ENCODE data around the gene OPRM1.
A peak's percentile ranks its signal among the peaks of the same experiment; 100 is the strongest.

The OPRM1 gene

GRCh38 chr6:154113392-154113791, 74.4 kb downstream of the OPRM1 start:
- Histone ChIP-seq H3K36me3 (ENCODE audit: insufficient read depth, low read length) (no peaks in the 10 kb centered on the region), H3K4me3 (ENCODE audit: low read length) (no peak overlapping the region), H3K9me3 (ENCODE audit: insufficient read depth, low read depth, low read length) (no peaks in the 10 kb centered on the region), H3K27me3 (ENCODE audit: insufficient read depth, low read length) (no peaks in the 10 kb centered on the region), H3K27ac (ENCODE audit: low read depth, low read length) (no peak overlapping the region), H3K9ac (ENCODE audit: low read depth, low read length) (no peak overlapping the region), H3K4me1 (ENCODE audit: insufficient read depth, low read length) (no peaks in the 10 kb centered on the region)
- WGBS = 95% methylated on average over 3 of the region's 3 CpGs

- no peak overlapping the region for H3K9ac ChIP-seq (ENCODE audit: low read depth, low read length)
- WGBS = 85% methylated on average over 4 of the region's 4 CpGs
- H3K4me3 ChIP-seq (ENCODE audit: low read length) = no peak overlapping the region
- H3K9me3 ChIP-seq (ENCODE audit: insufficient read depth, low read depth, low read length) = peaks cover 6% of the 10 kb centered on the region
- no peaks in the 10 kb centered on the region for H3K27me3 ChIP-seq (ENCODE audit: insufficient read depth, low read length)
- H3K27ac ChIP-seq (ENCODE audit: low read depth, low read length) = no peak overlapping the region
- H3K36me3 ChIP-seq (ENCODE audit: insufficient read depth, low read length) = no peaks in the 10 kb centered on the region
- no peaks in the 10 kb centered on the region for H3K4me1 ChIP-seq (ENCODE audit: insufficient read depth, low read length)
These were observed 78.4 kb downstream of the OPRM1 start for GRCh38 chr6:154117485-154117884.

- 95% methylated on average over 2 of the region's 2 CpGs for WGBS
- no peak overlapping the region for H3K27ac ChIP-seq (ENCODE audit: low read depth, low read length)
- no peaks in the 10 kb centered on the region for H3K27me3 ChIP-seq (ENCODE audit: insufficient read depth, low read length)
- no peak overlapping the region for H3K4me3 ChIP-seq (ENCODE audit: low read length)
- H3K36me3 ChIP-seq (ENCODE audit: insufficient read depth, low read length) = no peaks in the 10 kb centered on the region
- peaks cover 18% of the 10 kb centered on the region for H3K9me3 ChIP-seq (ENCODE audit: insufficient read depth, low read depth, low read length)
- no peak overlapping the region for H3K9ac ChIP-seq (ENCODE audit: low read depth, low read length)
- peaks cover 1% of the 10 kb centered on the region; the same call in 1 of the 2 replicates for H3K4me1 ChIP-seq (ENCODE audit: insufficient read depth, low read length)
These were observed 83.3 kb downstream of the OPRM1 start for GRCh38 chr6:154122195-154122925.

GRCh38 chr6:154123155-154123956, 84.3 kb downstream of the OPRM1 start:
- Histone ChIP-seq H3K27ac (ENCODE audit: low read depth, low read length) (no peak overlapping the region), H3K27me3 (ENCODE audit: insufficient read depth, low read length) (no peaks in the 10 kb centered on the region), H3K4me1 (ENCODE audit: insufficient read depth, low read length) (peaks cover 11% of the 10 kb centered on the region), H3K9ac (ENCODE audit: low read depth, low read length) (no peak overlapping the region), H3K9me3 (ENCODE audit: insufficient read depth, low read depth, low read length) (peaks cover 18% of the 10 kb centered on the region), H3K36me3 (ENCODE audit: insufficient read depth, low read length) (no peaks in the 10 kb centered on the region), H3K4me3 (ENCODE audit: low read length) (no peak overlapping the region)
- 94% methylated on average over 8 of the region's 8 CpGs for WGBS

- H3K27me3 ChIP-seq (ENCODE audit: insufficient read depth, low read length) = no peaks in the 10 kb centered on the region
- H3K9ac ChIP-seq (ENCODE audit: low read depth, low read length) = no peak overlapping the region
- no peak overlapping the region for H3K4me3 ChIP-seq (ENCODE audit: low read length)
- peaks cover 15% of the 10 kb centered on the region for H3K4me1 ChIP-seq (ENCODE audit: insufficient read depth, low read length)
- 100% methylated on average over 1 of the region's 2 CpGs for WGBS
- no peak overlapping the region for H3K27ac ChIP-seq (ENCODE audit: low read depth, low read length)
- peaks cover 18% of the 10 kb centered on the region for H3K9me3 ChIP-seq (ENCODE audit: insufficient read depth, low read depth, low read length)
- H3K36me3 ChIP-seq (ENCODE audit: insufficient read depth, low read length) = no peaks in the 10 kb centered on the region
These were observed 86.4 kb downstream of the OPRM1 start for GRCh38 chr6:154125421-154125820.

- H3K9me3 ChIP-seq (ENCODE audit: insufficient read depth, low read depth, low read length) = peaks cover 10% of the 10 kb centered on the region
- 11% methylated on average over 1 of the region's 2 CpGs for WGBS
- H3K36me3 ChIP-seq (ENCODE audit: insufficient read depth, low read length) = no peaks in the 10 kb centered on the region
- H3K9ac ChIP-seq (ENCODE audit: low read depth, low read length) = no peak overlapping the region
- H3K27me3 ChIP-seq (ENCODE audit: insufficient read depth, low read length) = no peaks in the 10 kb centered on the region
- H3K4me3 ChIP-seq (ENCODE audit: low read length) = no peak overlapping the region
- peaks cover 15% of the 10 kb centered on the region for H3K4me1 ChIP-seq (ENCODE audit: insufficient read depth, low read length)
- H3K27ac ChIP-seq (ENCODE audit: low read depth, low read length) = peak overlapping the region; percentile 60; the same call in 1 of the 2 replicates
These were observed 88.6 kb downstream of the OPRM1 start for GRCh38 chr6:154127657-154128056.

- H3K36me3 ChIP-seq (ENCODE audit: insufficient read depth, low read length) = no peaks in the 10 kb centered on the region
- WGBS = 96% methylated on average over 8 of the region's 8 CpGs
- H3K9ac ChIP-seq (ENCODE audit: low read depth, low read length) = no peak overlapping the region
- H3K27ac ChIP-seq (ENCODE audit: low read depth, low read length) = no peak overlapping the region
- no peak overlapping the region for H3K4me3 ChIP-seq (ENCODE audit: low read length)
- H3K4me1 ChIP-seq (ENCODE audit: insufficient read depth, low read length) = peaks cover 3% of the 10 kb centered on the region; the same call in 1 of the 2 replicates
- no peaks in the 10 kb centered on the region for H3K9me3 ChIP-seq (ENCODE audit: insufficient read depth, low read depth, low read length)
- H3K27me3 ChIP-seq (ENCODE audit: insufficient read depth, low read length) = no peaks in the 10 kb centered on the region
These were observed 95.6 kb downstream of the OPRM1 start for GRCh38 chr6:154134471-154135147.

- Histone ChIP-seq H3K27me3 (ENCODE audit: insufficient read depth, low read length) (no peaks in the 10 kb centered on the region), H3K36me3 (ENCODE audit: insufficient read depth, low read length) (no peaks in the 10 kb centered on the region), H3K9me3 (ENCODE audit: insufficient read depth, low read depth, low read length) (no peaks in the 10 kb centered on the region), H3K4me3 (ENCODE audit: low read length) (no peak overlapping the region), H3K9ac (ENCODE audit: low read depth, low read length) (no peak overlapping the region), H3K4me1 (ENCODE audit: insufficient read depth, low read length) (peaks cover 6% of the 10 kb centered on the region; the same call in 1 of the 2 replicates), H3K27ac (ENCODE audit: low read depth, low read length) (no peak overlapping the region)
- 97% methylated on average over 6 of the region's 6 CpGs for WGBS
These were observed 99.8 kb downstream of the OPRM1 start for GRCh38 chr6:154138793-154139192.

- H3K9ac ChIP-seq (ENCODE audit: low read depth, low read length) = no peak overlapping the region
- no peaks in the 10 kb centered on the region for H3K9me3 ChIP-seq (ENCODE audit: insufficient read depth, low read depth, low read length)
- peaks cover 6% of the 10 kb centered on the region; the same call in 1 of the 2 replicates for H3K4me1 ChIP-seq (ENCODE audit: insufficient read depth, low read length)
- no peak overlapping the region for H3K4me3 ChIP-seq (ENCODE audit: low read length)
- H3K27me3 ChIP-seq (ENCODE audit: insufficient read depth, low read length) = no peaks in the 10 kb centered on the region
- 56% methylated on average over 6 of the region's 6 CpGs for WGBS
- H3K27ac ChIP-seq (ENCODE audit: low read depth, low read length) = no peak overlapping the region; the same call in 1 of the 2 replicates
- H3K36me3 ChIP-seq (ENCODE audit: insufficient read depth, low read length) = no peaks in the 10 kb centered on the region
These were observed 100.9 kb downstream of the OPRM1 start for GRCh38 chr6:154139892-154140291.

- Histone ChIP-seq H3K27me3 (ENCODE audit: insufficient read depth, low read length) (no peaks in the 10 kb centered on the region), H3K36me3 (ENCODE audit: insufficient read depth, low read length) (no peaks in the 10 kb centered on the region), H3K9ac (ENCODE audit: low read depth, low read length) (no peak overlapping the region), H3K4me3 (ENCODE audit: low read length) (no peak overlapping the region), H3K9me3 (ENCODE audit: insufficient read depth, low read depth, low read length) (no peaks in the 10 kb centered on the region), H3K27ac (ENCODE audit: low read depth, low read length) (no peak overlapping the region), H3K4me1 (ENCODE audit: insufficient read depth, low read length) (peaks cover 6% of the 10 kb centered on the region; the same call in 1 of the 2 replicates)
- WGBS = 67% methylated on average over 2 of the region's 2 CpGs
These were observed 101.7 kb downstream of the OPRM1 start for GRCh38 chr6:154140743-154141142.

GRCh38 chr6:154143753-154144152, 104.7 kb downstream of the OPRM1 start:
- H3K9ac ChIP-seq (ENCODE audit: low read depth, low read length) = no peak overlapping the region
- H3K9me3 ChIP-seq (ENCODE audit: insufficient read depth, low read depth, low read length) = no peaks in the 10 kb centered on the region
- WGBS = no CpG with 5 or more reads among the region's 1 CpG
- no peaks in the 10 kb centered on the region for H3K36me3 ChIP-seq (ENCODE audit: insufficient read depth, low read length)
- H3K4me1 ChIP-seq (ENCODE audit: insufficient read depth, low read length) = peaks cover 6% of the 10 kb centered on the region; the same call in 1 of the 2 replicates
- no peak overlapping the region for H3K4me3 ChIP-seq (ENCODE audit: low read length)
- H3K27me3 ChIP-seq (ENCODE audit: insufficient read depth, low read length) = no peaks in the 10 kb centered on the region
- no peak overlapping the region for H3K27ac ChIP-seq (ENCODE audit: low read depth, low read length)

All from HUES64 (cell line).